Amniotic stem cell (primary cell): Measurements from ENCODE around the gene RFX2.

ENCODE experiments used
- DNase-seq: peaks from one replicate; lab custom pipeline; 2025; lab: John Stamatoyannopoulos, UW

Gene RFX2

DNA sequence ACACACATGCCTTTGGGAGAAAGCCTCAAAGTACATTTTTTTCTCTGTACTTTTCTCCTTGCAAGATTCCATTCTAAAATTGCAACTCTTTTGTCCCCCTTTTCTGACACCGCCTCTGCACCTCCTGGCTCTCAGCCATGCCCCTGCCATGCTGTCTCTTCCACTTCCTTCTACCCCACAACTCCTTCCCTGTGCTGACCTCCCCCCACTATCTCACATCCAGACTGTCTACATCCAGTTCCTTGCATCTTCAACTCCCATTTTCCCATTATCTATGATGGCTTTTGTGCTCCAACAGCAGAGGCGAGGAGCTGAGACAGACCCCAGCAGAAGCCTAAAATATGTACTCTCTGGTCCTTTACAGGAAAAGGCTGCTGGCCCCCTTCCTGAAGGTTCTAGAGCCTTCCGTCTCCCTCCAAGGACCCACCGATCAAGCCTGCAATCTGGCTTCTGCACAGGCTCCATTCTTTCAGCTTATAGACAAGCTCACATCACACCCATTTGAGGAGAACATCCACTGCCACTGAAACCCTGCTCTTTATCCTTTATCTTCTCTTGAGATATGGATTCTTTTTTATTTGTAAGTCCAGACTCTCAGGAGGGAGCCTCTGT lies 50.2 kb downstream of the RFX2 start:
- DNase-seq, result no peak

- DNase-seq, result no peak
Measured at GRCh38 chr19:6059396-6059947, 50.8 kb downstream of the RFX2 start.

DNA sequence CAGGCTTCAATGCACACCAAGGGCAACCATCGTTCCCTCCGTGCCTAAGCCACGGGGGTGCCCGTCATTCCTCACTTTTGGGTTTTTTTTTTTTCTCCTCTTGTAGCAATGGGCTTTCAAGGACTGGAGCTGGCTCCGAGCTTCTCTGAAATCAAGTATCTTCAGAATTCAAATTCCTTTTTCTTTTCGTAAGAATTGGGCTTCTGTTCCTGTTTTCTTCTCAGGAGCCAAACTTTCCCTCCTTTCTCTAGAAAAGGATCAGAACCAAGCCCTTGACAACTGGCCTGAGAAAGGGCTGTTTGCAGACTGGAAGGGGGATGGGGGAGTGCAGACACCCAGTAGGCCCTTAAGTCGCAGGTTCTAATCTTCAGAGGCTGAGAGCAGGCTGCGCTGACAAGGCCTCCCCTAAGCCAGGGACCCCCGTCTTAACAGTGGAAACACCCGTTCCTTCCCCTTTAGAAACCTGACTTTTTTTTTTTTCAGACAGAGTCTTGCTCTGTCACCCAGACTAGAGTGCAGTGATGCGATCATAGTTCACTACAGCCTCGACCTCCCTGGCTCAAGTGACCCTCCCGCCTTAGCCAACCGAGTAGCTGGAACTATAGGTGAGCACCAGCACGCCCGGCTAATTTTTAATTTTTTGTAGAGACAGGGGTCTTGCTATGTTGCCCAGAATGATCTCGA lies 51.6 kb downstream of the RFX2 start:
- no peak for DNase-seq

- DNase-seq, result no peak
Measured at GRCh38 chr19:6057651-6058517, 52.4 kb downstream of the RFX2 start.

- peak; percentile 94 for DNase-seq
Measured at GRCh38 chr19:6056801-6057650, 53.3 kb downstream of the RFX2 start.

DNA sequence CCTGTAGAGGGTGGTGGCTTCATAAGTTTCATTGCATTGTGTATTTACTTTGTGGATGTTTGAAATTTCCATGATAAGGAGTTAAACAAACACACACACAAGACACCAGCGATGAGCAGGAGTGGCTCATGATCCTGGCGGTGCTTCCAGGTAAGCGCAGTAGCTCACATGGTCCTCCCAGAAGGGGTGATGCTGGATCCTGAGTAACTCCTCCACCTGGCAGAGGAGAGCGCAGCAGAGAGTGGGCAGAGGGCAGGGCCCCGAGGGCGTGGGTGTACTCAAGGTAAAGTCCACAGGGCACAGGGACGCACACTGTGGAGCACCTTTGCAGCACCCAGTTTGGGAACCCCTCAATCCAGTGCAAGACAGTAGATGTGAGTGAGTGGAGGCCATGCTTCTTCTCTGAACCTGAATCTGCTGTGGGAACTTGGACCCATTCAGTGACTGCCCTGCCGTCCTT lies 54.0 kb downstream of the RFX2 start:
- no peak for DNase-seq

GRCh38 chr19:6055013-6055795 lies 55.1 kb downstream of the RFX2 start:
- no peak for DNase-seq

- DNase-seq, result peak; percentile 70
Measured at GRCh38 chr19:6048793-6049405, 61.4 kb downstream of the RFX2 start.

- no peak for DNase-seq
Measured at GRCh38 chr19:6048348-6048747, 62.0 kb downstream of the RFX2 start.

DNA sequence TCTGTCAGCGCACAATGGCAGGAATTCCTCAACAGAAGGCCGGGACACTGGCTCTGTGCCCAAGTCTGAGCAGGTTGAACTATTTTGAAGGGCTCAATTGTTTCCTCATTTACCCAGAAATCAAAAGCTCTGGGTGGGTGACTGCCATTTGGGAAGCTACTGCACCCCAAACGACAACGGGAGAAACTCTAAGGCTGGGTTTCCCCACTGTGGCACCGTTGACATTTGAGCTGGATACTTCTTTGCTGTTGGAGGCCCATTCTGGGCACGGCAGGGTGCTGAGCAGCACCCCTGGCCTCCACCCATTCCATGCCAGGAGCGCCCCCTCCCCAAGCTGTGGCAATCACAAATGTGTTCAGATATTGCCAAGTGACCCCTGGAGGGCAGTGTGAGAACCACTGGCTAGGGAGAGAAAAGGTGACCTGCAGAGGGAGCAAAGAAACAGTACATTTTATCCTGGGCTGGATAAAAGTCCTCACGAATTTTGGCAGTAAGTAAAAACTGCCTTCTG lies 62.5 kb downstream of the RFX2 start:
- peak; percentile 36 for DNase-seq

DNA sequence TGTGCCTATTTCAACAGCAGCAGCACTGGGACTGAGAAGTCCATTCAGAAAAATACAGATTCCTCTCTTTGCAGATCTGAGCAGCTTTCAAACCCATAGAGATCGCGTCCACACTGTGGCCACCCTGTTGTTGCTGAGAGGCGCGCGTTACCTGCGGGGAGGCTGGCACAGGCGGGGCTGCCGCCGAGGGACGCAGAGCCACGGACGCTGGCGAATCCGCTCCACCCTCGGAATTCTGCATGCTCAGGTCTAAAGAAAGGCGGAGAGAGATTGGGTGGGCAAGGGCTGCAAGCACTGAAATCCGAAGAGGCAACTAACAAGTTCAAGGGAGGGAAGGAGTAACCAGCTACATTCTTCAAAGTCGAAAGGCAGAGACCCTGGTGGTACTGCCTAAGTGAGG lies 63.0 kb downstream of the RFX2 start:
- no peak for DNase-seq

- DNase-seq, result no peak
Measured at GRCh38 chr19:6045108-6045507, 65.2 kb downstream of the RFX2 start.

DNA sequence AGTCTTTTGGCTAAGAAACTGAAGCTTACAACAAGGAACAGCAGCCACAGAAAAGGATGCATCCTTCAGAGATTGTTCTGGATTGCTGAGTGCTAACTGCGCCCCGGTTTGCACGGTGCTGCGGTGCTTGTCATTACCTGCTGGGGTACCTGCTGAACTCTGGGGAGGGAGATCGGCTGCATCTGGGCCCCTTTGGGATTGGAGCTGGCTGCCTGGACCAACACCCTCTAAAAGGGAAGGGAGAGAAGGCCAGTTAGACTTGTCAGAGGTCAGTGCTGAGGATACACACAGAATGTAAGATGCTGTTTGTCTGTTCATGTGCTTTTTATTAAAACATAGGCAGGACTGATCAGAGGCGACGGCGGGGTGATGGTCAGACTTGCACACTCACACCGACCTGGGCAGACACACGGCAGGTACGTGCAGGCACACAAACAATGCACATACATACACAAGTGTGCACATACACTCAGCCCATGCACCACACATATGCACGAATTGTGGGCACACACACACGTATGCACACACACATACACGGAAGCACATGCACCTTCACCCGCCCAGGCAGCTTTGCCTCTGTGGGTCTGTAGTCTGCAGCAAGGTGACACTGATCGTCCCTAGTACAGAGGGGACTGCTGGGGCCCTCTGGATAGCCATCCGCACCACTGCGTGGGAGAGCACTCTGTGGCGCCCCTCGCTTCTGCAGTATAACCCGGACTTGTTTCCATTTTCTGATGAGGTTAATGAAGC lies 66.1 kb downstream of the RFX2 start:
- DNase-seq, result no peak

GRCh38 chr19:6042776-6043726 lies 67.2 kb downstream of the RFX2 start:
- no peak for DNase-seq

DNA sequence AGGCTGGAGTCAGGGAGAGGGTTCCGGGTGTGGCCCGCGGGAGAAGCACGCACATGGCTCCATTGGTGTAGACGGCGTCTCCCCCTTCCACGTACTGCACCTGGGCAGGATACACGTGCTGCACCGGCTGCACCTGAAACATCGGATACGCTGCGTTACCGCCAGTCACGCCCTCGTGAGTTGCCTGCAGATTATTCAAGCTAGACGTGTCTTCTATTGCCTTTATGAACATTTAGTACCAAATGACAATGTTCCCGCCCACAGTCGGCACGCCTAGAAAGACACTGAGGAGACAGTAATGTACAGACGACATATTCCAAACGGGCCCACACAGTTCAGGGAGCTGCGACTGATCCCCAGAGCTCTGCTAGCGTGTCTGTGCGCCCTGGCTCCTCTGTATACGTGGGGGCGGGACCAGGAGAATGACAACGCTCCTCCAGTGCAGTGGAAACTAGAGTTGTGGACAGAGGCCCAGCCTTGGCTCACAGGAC lies 68.3 kb downstream of the RFX2 start:
- DNase-seq, result no peak

- no peak for DNase-seq
Measured at GRCh38 chr19:6041071-6041470, 69.2 kb downstream of the RFX2 start.

- DNase-seq, result no peak
Measured at GRCh38 chr19:6039566-6040225, 70.6 kb downstream of the RFX2 start.
